ENCODE data around the gene AHI1.

- TF ChIP-seq CTCF (conservative IDR thresholded peaks at IDR 0.05; ENCODE audit: low read depth, low read length), result no peak
- no peak for TF ChIP-seq EZH2 (IDR thresholded peaks at IDR 0.05; ENCODE audit: borderline replicate concordance, low read depth, low read length, poor library complexity, severe bottlenecking)
Measured at GRCh38 chr6:135412761-135413160, 84.8 kb downstream of the AHI1 start.
